Activated B cell treated with CpG ODN at 0.5 μM for 24 hours (primary cell): ENCODE results near the gene BAHCC1. TPM values are rescaled to one million over a fixed set of nuclear protein-coding genes. Genes with fewer than 3 reads are reported as not detected.

Experiments
- ATAC-seq: fragments of 200-7000 bp; cut with Tn5 transposase; one replicate; pipeline ENCODE4 v1.10.0; 2021; ENCODE audit warnings: low read depth, mild to moderate bottlenecking, moderate library complexity
- CTCF ChIA-PET: fragments of 350-600 bp; sonication (Branson Sonifier 250); formaldehyde crosslinking; loops from one replicate; lab custom pipeline; 2021; ENCODE audit warnings: antibody characterized with exemption; lab: Charles Lee
- POLR2A ChIA-PET: fragments of 350-600 bp; sonication (Branson Sonifier 250); formaldehyde crosslinking; loops from one replicate; lab custom pipeline; 2021; ENCODE audit warnings: antibody characterized with exemption; lab: Charles Lee
- DNase-seq: peaks from one replicate; pipeline ENCODE4 v3.0.0; 2022
- H3K27ac Mint-ChIP-seq: one replicate; pipeline ENCODE4 v1.8.0; 2020; ENCODE audit warnings: mixed read lengths
- H3K27me3 Mint-ChIP-seq: one replicate; pipeline ENCODE4 v1.8.0; 2021; ENCODE audit warnings: mixed read lengths
- H3K36me3 Mint-ChIP-seq: one replicate; pipeline ENCODE4 v1.8.0; 2021; ENCODE audit warnings: low read depth, mixed read lengths
- H3K4me1 Mint-ChIP-seq: one replicate; pipeline ENCODE4 v1.8.0; 2021; ENCODE audit warnings: mixed read lengths
- H3K4me3 Mint-ChIP-seq: one replicate; pipeline ENCODE4 v1.8.0; 2020; ENCODE audit warnings: mild to moderate bottlenecking, mixed read lengths
- H3K9me3 Mint-ChIP-seq: one replicate; pipeline ENCODE4 v1.8.0; 2020; ENCODE audit warnings: mixed read lengths
- CTCF ChIP-seq: fragments of 200-600 bp; IDR thresholded peaks from one replicate; pipeline ENCODE4 v1.8.0; 2022; ENCODE audit warnings: antibody characterized with exemption, mild to moderate bottlenecking
- intact Hi-C: fragments of 100-400 bp; cut with micrococcal nuclease; formaldehyde crosslinking; loops from one replicate; pipeline ENCODE4 v1.15.1; 2024
- total RNA-seq: library from RNA; stranded (reverse); gene quantifications from 2 replicates; pipeline ENCODE4 v1.2.3, GENCODE V29; 2022

BAHCC1 gene
- total RNA-seq, 1 donor from 2014 or later = 0.13 TPM

- intact Hi-C loops = loop anchor here (5.0 kb wide), 1 partner anchor 135 kb away; no protein-coding TSS in a partner anchor
- H3K9me3 Mint-ChIP-seq = no peaks in the 10 kb centered on the region
- ATAC-seq (peak; percentile 66), DNase-seq (peak; percentile 39)
- TF ChIP-seq CTCF = no peak
- no peaks in the 10 kb centered on the region for H3K36me3 Mint-ChIP-seq
- ChIA-PET CTCF (no interaction called here), POLR2A (no interaction called here)
- no peak overlapping the region for H3K27ac Mint-ChIP-seq
- H3K27me3 Mint-ChIP-seq = peaks cover 48% of the 10 kb centered on the region
- H3K4me3 Mint-ChIP-seq = peak overlapping the region; percentile 80
- H3K4me1 Mint-ChIP-seq = no peaks in the 10 kb centered on the region
Measured at GRCh38 chr17:81387100-81388090, 7.9 kb upstream of the BAHCC1 start.

- H3K4me1 Mint-ChIP-seq = no peaks in the 10 kb centered on the region
- no peaks in the 10 kb centered on the region for H3K36me3 Mint-ChIP-seq
- H3K4me3 Mint-ChIP-seq = peak overlapping the region; percentile 58
- DNase-seq = no peak
- ChIA-PET CTCF (no interaction called here), POLR2A (no interaction called here)
- H3K27me3 Mint-ChIP-seq = peaks cover 48% of the 10 kb centered on the region
- intact Hi-C loops = loop anchor here (5.0 kb wide), 1 partner anchor 136 kb away; no protein-coding TSS in a partner anchor
- no peaks in the 10 kb centered on the region for H3K9me3 Mint-ChIP-seq
- H3K27ac Mint-ChIP-seq = no peak overlapping the region
- TF ChIP-seq CTCF = no peak
- no peak for ATAC-seq
Measured at GRCh38 chr17:81388091-81388611, 7.1 kb upstream of the BAHCC1 start.

GRCh38 chr17:81388612-81389367 lies 6.5 kb upstream of the BAHCC1 start:
- ChIA-PET POLR2A (no interaction called here), CTCF (no interaction called here)
- Mint-ChIP-seq H3K4me3 (no peak overlapping the region), H3K9me3 (no peaks in the 10 kb centered on the region), H3K27me3 (peaks cover 48% of the 10 kb centered on the region), H3K36me3 (no peaks in the 10 kb centered on the region), H3K4me1 (peaks cover under 1% of the 10 kb centered on the region), H3K27ac (no peak overlapping the region)
- no peak for DNase-seq
- no peak for TF ChIP-seq CTCF
- ATAC-seq = no peak
- intact Hi-C loops = loop anchor here (5.0 kb wide), 1 partner anchor 136 kb away; no protein-coding TSS in a partner anchor

- H3K4me1 Mint-ChIP-seq = peaks cover 7% of the 10 kb centered on the region
- CTCF ChIA-PET = no interaction called here
- no peak overlapping the region for H3K27ac Mint-ChIP-seq
- POLR2A ChIA-PET = no interaction called here
- H3K4me3 Mint-ChIP-seq = no peak overlapping the region
- intact Hi-C loops = loop anchor here (5.0 kb wide), 1 partner anchor 137 kb away; no protein-coding TSS in a partner anchor
- peaks cover 51% of the 10 kb centered on the region for H3K27me3 Mint-ChIP-seq
- no peak for ATAC-seq
- no peak for TF ChIP-seq CTCF
- H3K36me3 Mint-ChIP-seq = no peaks in the 10 kb centered on the region
- H3K9me3 Mint-ChIP-seq = no peaks in the 10 kb centered on the region
- no peak for DNase-seq
Measured at GRCh38 chr17:81389585-81389984, 5.7 kb upstream of the BAHCC1 start.
